ENCODE results near the gene TDO2.
A peak's percentile ranks its signal among the peaks of the same experiment; 100 is the strongest.

Gene TDO2

GRCh38 chr4:155954118-155954685 is 50.7 kb downstream of the TDO2 start:
- DNase-seq (ENCODE audit: low spot score) = no peak

DNA sequence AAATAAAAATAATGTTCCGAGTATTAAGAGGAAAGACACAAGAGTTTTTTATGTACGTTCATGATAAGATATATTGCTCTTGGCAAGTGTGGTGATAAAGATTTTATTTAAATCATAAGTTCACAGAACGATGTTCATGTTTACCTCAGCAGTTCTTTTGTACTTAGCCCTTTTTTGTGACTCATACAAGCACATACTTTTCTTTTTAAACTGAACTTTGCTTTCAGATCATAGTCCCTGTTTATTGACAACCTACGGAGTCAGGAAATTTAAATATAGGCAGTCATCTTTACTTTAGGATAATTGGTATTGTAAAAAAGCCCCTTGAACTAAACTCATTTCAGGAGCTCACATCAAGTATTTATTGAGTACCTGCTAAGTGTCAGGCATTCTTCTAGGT is 51.4 kb downstream of the TDO2 start:
- no peak for DNase-seq (ENCODE audit: low spot score)

DNA sequence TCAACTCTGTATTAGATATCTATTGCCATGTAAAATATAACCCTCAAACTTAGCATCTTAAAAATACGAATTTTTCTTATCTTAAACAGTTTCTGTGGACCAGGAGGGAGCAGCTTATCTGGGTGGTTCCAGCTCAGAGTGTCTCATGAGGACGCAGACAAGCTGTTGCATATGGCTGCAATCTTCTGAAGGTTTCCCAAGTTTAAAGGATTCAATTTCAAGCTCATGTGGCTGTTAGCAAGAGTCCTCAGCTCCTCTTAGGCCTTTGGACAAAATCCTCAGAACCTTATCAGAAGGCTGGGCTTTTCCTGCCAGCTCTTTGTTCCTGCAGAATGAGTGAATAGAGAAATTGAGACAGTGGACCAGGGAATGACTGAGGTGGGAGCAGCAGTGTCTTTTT is 53.0 kb downstream of the TDO2 start:
- no peak for DNase-seq (ENCODE audit: low spot score)

DNA sequence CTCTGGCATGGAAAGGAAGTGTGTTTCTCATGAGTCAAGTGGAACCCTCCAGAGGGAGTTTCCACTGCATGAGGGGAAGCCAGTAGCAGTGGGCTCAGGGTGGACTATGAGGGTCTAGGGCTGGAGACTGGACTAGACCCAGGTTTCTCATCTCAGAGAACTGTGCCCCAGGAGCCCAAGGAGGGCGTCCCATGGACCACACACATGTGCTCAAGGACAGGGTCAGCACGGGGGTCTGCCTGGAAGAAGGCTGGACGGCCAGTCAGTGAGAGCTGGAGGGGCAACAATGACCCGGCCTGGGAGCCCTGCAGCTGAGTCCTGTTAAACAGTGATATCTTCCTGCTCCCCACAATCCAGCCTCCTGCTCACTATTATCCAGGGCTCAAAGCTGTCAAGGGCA is 55.9 kb downstream of the TDO2 start:
- no peak for DNase-seq (ENCODE audit: low spot score)

DNA sequence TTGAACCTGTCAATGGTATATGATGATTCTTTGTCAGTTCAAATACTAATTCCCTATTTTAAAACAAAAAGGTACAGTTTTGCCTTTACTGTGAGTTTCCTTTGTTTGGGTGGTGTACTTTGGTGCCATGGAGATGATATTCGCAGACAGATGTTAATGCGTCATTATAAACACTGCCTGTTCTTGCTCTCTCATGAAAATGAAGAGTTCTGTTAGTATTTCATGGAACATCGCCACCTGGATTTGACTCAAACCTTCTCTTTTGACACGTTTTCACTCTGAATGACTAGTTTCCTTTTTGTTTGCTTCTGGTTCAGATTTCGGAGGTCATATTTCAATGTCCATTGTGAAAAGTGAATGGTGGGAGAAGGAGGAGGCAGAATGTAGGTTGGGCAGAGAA is 57.0 kb downstream of the TDO2 start:
- peak; percentile 52 for DNase-seq (ENCODE audit: low spot score)

DNA sequence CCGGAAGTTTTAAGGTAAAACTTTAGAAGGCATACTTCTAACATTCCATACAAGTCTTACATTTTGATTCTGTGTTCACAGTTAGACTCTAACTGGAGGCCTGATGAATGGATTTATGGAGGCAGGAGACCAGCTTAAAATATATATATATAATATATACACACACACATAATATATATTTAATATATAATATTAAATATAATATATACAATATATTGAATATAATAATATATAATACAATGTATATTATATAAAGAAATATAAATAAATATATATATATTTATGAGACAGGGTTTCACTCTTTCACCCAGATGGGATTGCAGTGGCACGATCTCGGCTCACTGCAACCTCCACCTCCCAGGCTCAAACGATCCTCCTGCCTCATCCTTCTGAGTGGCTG is 58.1 kb downstream of the TDO2 start:
- no peak for DNase-seq (ENCODE audit: low spot score)

DNA sequence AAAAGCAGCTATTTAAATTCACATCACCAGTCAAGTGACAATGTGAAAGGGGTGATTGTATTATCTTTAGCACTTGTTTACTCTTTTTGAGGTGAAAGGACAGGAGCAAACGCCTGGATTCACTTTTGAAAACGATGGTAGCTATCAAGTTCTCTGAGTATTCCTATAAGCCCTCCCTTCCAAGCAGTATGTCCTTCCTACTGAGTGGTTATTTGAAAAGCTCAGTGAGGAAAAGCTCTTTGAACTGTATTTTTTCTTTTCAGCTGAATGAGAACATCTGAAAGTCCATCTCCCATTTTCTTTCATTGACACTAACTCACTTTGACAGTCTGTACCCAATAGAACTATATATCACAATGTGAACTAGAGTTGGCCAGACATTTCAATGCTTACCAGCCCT is 59.3 kb downstream of the TDO2 start:
- DNase-seq (ENCODE audit: low spot score) = no peak

- DNase-seq (ENCODE audit: low spot score) = no peak
Measured at GRCh38 chr4:155964016-155964891, 60.8 kb downstream of the TDO2 start.

DNA sequence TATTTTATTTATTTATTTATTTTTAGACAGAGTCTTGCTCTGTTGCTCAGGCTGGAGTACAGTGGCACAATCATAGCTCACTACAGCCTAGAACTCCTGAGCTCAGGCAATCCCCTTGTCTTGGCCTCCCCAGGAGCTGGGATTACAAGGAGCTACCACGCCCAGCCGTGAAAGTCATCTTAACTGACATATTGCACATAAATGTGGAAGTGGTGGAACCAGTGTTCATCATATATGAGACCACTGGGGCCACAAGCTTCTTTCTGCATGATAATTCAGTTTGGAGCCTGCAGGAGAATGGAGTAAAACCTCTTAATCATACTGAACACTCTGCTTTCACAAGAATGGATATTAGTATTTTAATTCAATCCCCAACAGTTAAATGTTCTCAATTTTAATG is 62.7 kb downstream of the TDO2 start:
- DNase-seq (ENCODE audit: low spot score) = no peak

DNA sequence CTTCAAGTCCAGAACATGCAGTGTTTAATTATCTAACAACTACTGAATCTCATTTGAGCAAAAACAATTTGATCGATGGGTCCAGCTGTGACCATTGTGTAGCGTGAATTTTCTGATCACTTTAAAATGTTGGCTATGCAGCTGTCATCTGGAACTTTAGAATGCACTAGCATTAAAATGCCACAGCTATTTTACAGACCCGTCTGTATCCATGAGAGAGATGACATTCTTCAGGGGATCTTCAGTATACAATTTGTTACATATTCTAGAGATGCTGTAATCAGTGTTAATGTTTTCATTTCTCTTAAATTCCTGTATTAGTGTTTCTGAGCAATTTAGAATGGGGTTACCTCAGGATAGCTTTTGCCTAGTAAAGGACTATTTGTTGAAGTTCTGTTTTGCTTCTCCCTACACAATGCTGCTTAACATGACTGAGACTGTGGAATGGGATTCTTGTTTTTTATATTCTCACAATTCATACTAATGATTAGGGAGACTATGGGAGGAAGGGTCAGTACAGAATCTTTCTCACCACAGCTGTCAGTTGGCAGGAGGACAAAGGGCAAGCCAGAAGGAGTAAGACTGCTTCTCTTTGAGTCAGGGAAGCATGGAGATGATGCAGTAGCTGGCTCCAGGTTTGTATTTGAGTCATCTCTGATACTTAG is 63.4 kb downstream of the TDO2 start:
- DNase-seq (ENCODE audit: low spot score) = no peak
